Neural cell (in vitro differentiated cells): ENCODE data around the gene PLA2G4F. TPM values are rescaled to one million over a fixed set of nuclear protein-coding genes. Genes with fewer than 3 reads are reported as not detected.

ENCODE experiments used
- H2AFZ ChIP-seq: fragments of 200-600, 300-800 bp; sonication (generic), shearing (Covaris generic); 2 replicates; pipeline ENCODE4 v1.6.0; 2014; ENCODE audit warnings: low read depth, mild to moderate bottlenecking, antibody characterized with exemption, low read length, moderate library complexity
- H3F3A ChIP-seq: fragments of 200-600 bp; shearing (Covaris generic); 2 replicates; pipeline ENCODE4 v1.6.1; 2016; ENCODE audit warnings: mild to moderate bottlenecking, moderate library complexity, mixed read lengths, antibody characterized with exemption, low read length; ENCODE audit not compliant: insufficient read depth, poor library complexity, severe bottlenecking
- H3K27ac ChIP-seq: fragments of 200-600, 300-800 bp; sonication (generic), shearing (Covaris generic); 2 replicates; pipeline ENCODE4 v1.5.1; 2014; ENCODE audit warnings: mild to moderate bottlenecking, low read length, moderate library complexity
- H3K27me3 ChIP-seq: fragments of 300-800, 200-600 bp; sonication (generic), shearing (Covaris generic); 2 replicates; pipeline ENCODE4 v1.6.0; 2014; ENCODE audit warnings: mild to moderate bottlenecking, low read depth, low read length, moderate library complexity; ENCODE audit not compliant: insufficient read depth
- H3K36me3 ChIP-seq: fragments of 300-800, 200-600 bp; sonication (generic), shearing (Covaris generic); 2 replicates; pipeline ENCODE4 v1.5.1; 2014; ENCODE audit warnings: mild to moderate bottlenecking, antibody characterized with exemption, low read length, moderate library complexity; ENCODE audit not compliant: insufficient read depth
- H3K4me2 ChIP-seq: fragments of 300-800, 200-600 bp; sonication (generic), shearing (Covaris generic); 2 replicates; pipeline ENCODE4 v1.6.0; 2014; ENCODE audit warnings: mild to moderate bottlenecking, low read length
- H3K4me3 ChIP-seq: fragments of 300-800, 200-600 bp; sonication (generic), shearing (Covaris generic); 2 replicates; pipeline ENCODE4 v1.5.1; 2014; ENCODE audit warnings: mild to moderate bottlenecking, low read length, moderate library complexity
- H3K79me2 ChIP-seq: fragments of 200-600 bp; shearing (Covaris generic); replicated peaks from 2 replicates; pipeline ENCODE4 v1.6.0; 2014; ENCODE audit warnings: mild to moderate bottlenecking, low read length, moderate library complexity; ENCODE audit not compliant: insufficient read depth
- H3K9ac ChIP-seq: fragments of 300-800, 200-600 bp; sonication (generic), shearing (Covaris generic); 2 replicates; pipeline ENCODE4 v1.6.1; 2016; ENCODE audit warnings: mild to moderate bottlenecking, low read length, mixed read lengths
- H3K9me2 ChIP-seq: fragments of 200-600 bp; shearing (Covaris generic); 2 replicates; pipeline ENCODE4 v1.6.1; 2016; ENCODE audit warnings: mild to moderate bottlenecking, low read length, mixed read lengths; ENCODE audit not compliant: insufficient read depth
- H3K9me3 ChIP-seq: fragments of 200-600, 300-800 bp; sonication (generic), shearing (Covaris generic); 2 replicates; pipeline ENCODE4 v1.6.1; 2016; ENCODE audit warnings: mild to moderate bottlenecking, mixed run types, low read length, moderate library complexity, mixed read lengths
- H4K20me1 ChIP-seq: fragments of 200-600 bp; shearing (Covaris generic); 2 replicates; pipeline ENCODE4 v1.6.1; 2016; ENCODE audit warnings: mild to moderate bottlenecking, mixed run types; ENCODE audit not compliant: insufficient read depth
- CTCF ChIP-seq: fragments of 450-650 bp; IDR thresholded peaks from 2 replicates; pipeline ENCODE4 v1.5.1; 2014; ENCODE audit warnings: antibody characterized with exemption, mild to moderate bottlenecking, moderate library complexity; ENCODE audit not compliant: poor library complexity, severe bottlenecking
- EP300 ChIP-seq: fragments of 450-650 bp; conservative IDR thresholded peaks from 2 replicates; pipeline ENCODE4 v1.6.1; 2014; ENCODE audit warnings: antibody characterized with exemption, mild to moderate bottlenecking, moderate library complexity; ENCODE audit not compliant: poor library complexity, severe bottlenecking
- EZH2 ChIP-seq: fragments of 200-600, 300-800 bp; shearing (Covaris generic), sonication (generic); IDR thresholded peaks from 2 replicates; pipeline ENCODE4 v1.6.1; 2014; ENCODE audit warnings: antibody characterized with exemption, low read length, borderline replicate concordance, mild to moderate bottlenecking; ENCODE audit not compliant: insufficient read depth, poor library complexity, severe bottlenecking
- MXI1 ChIP-seq: fragments of 450-650 bp; conservative IDR thresholded peaks from 2 replicates; pipeline ENCODE4 v1.6.1; 2014; ENCODE audit warnings: antibody characterized with exemption, mild to moderate bottlenecking; ENCODE audit not compliant: poor library complexity, severe bottlenecking
- POLR2AphosphoS5 ChIP-seq: IDR thresholded peaks from 2 replicates; pipeline ENCODE4 v1.6.1; 2012
- RAD21 ChIP-seq: fragments of 450-650 bp; conservative IDR thresholded peaks from 2 replicates; pipeline ENCODE4 v1.6.1; 2014; ENCODE audit warnings: antibody characterized with exemption, mild to moderate bottlenecking, moderate library complexity
- REST ChIP-seq: IDR thresholded peaks from 2 replicates; pipeline ENCODE4 v1.6.1; 2012; ENCODE audit warnings: borderline replicate concordance
- SMC3 ChIP-seq: fragments of 450-650 bp; conservative IDR thresholded peaks from 2 replicates; pipeline ENCODE4 v1.6.1; 2014; ENCODE audit warnings: antibody characterized with exemption, mild to moderate bottlenecking, moderate library complexity; ENCODE audit not compliant: poor library complexity
- TAF1 ChIP-seq: IDR thresholded peaks from 2 replicates; pipeline ENCODE4 v1.6.1; 2012; ENCODE audit warnings: low read depth
- polyA plus RNA-seq: library from polyadenylated mRNA; depleted of rRNA; stranded (reverse); fragments of >200 nt; gene quantifications from 2 replicates; pipeline ENCODE4 v1.2.3, GENCODE V29; 2014

PLA2G4F gene
- polyA plus RNA-seq, 1 donor from 2014 or later: not detected

DNA sequence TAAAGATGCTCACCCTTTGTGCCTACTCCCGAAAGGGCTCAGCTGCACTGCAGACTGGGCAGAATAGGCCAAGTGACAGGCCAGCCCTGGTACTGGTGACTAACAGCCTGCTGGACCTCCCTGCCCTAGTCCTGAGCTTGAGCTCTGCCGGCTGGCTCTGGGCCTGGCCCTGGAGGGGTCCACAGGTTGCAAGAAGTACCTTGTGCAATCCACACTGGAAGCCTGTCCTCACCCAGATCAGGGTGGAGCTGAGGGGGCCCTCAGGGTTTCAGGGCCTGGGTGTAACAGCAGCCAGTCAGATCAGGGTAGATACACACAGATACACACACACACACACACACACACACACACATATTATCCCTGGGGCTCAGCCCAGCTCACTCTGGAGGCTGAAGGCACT is 34.8 kb downstream of the PLA2G4F start:
- Histone ChIP-seq H3K27me3 (no peaks in the 10 kb centered on the region), H3K9me3 (no peaks in the 10 kb centered on the region), H3K36me3 (no peaks in the 10 kb centered on the region), H2AFZ (no peak overlapping the region), H4K20me1 (no peaks in the 10 kb centered on the region), H3K9me2 (no peaks in the 10 kb centered on the region), H3K4me2 (no peak overlapping the region), H3K79me2 (no peaks in the 10 kb centered on the region), H3K27ac (no peak overlapping the region), H3K9ac (no peak overlapping the region), H3K4me3 (no peak overlapping the region), H3F3A (no peaks in the 10 kb centered on the region)
- TF ChIP-seq CTCF (no peak), TAF1 (no peak), POLR2AphosphoS5 (no peak), REST (no peak), MXI1 (no peak), SMC3 (no peak), EP300 (no peak), EZH2 (no peak), RAD21 (no peak)

GRCh38 chr15:42121021-42121420 is 35.4 kb downstream of the PLA2G4F start:
- Histone ChIP-seq H4K20me1 (no peaks in the 10 kb centered on the region), H2AFZ (no peak overlapping the region), H3K27me3 (no peaks in the 10 kb centered on the region), H3K79me2 (no peaks in the 10 kb centered on the region), H3K36me3 (no peaks in the 10 kb centered on the region), H3K4me2 (no peak overlapping the region), H3K9me2 (no peaks in the 10 kb centered on the region), H3K4me3 (no peak overlapping the region), H3K27ac (no peak overlapping the region), H3K9ac (no peak overlapping the region), H3K9me3 (no peaks in the 10 kb centered on the region), H3F3A (no peaks in the 10 kb centered on the region)
- no peak for TF ChIP-seq CTCF
